GM23338 (cell line): ENCODE data around the gene CELSR3. TPM values are rescaled to one million over a fixed set of nuclear protein-coding genes. Genes with fewer than 3 reads are reported as not detected.

Source experiments
- ATAC-seq: fragments of 200-7000 bp; cut with Tn5 transposase; 3 replicates; pipeline ENCODE4 v1.9.1; 2020
- DNase-seq: peaks from one replicate; pipeline ENCODE4 v3.0.0-alpha.2; 2015; ENCODE audit warnings: low spot score
- H2AFZ ChIP-seq: fragments of 200-600 bp; sonication (generic); 2 replicates; pipeline ENCODE4 v1.8.0; 2016; ENCODE audit warnings: antibody characterized with exemption, mild to moderate bottlenecking, moderate library complexity
- H3F3A ChIP-seq: fragments of 200-600 bp; sonication (generic); replicated peaks from 2 replicates; pipeline ENCODE4 v1.8.0; 2017; ENCODE audit warnings: antibody characterized with exemption, mixed run types, low read depth
- H3K27ac ChIP-seq: fragments of 200-600 bp; sonication (generic); 2 replicates; pipeline ENCODE4 v1.6.1; 2016; ENCODE audit warnings: low read depth
- H3K27me3 ChIP-seq: fragments of 200-600 bp; sonication (generic); 2 replicates; pipeline ENCODE4 v1.8.0; 2016; ENCODE audit warnings: mild to moderate bottlenecking, mixed run types, moderate library complexity; ENCODE audit not compliant: insufficient read depth
- H3K36me3 ChIP-seq: fragments of 200-600 bp; sonication (generic); 2 replicates; pipeline ENCODE4 v1.8.0; 2016; ENCODE audit warnings: mild to moderate bottlenecking; ENCODE audit not compliant: insufficient read depth
- H3K4me1 ChIP-seq: fragments of 200-600 bp; sonication (generic); 2 replicates; pipeline ENCODE4 v1.8.0; 2016; ENCODE audit warnings: mild to moderate bottlenecking, moderate library complexity; ENCODE audit not compliant: insufficient read depth
- H3K4me2 ChIP-seq: fragments of 200-600 bp; sonication (generic); 2 replicates; pipeline ENCODE4 v1.7.1; 2017; ENCODE audit warnings: mixed run types
- H3K4me3 ChIP-seq: fragments of 200-600 bp; sonication (generic); 2 replicates; pipeline ENCODE4 v1.6.1; 2016; ENCODE audit warnings: mixed run types
- H3K79me2 ChIP-seq: fragments of 200-600 bp; sonication (generic); replicated peaks from 2 replicates; pipeline ENCODE4 v1.8.0; 2017; ENCODE audit warnings: mild to moderate bottlenecking; ENCODE audit not compliant: insufficient read depth
- H3K9me2 ChIP-seq: fragments of 200-600 bp; sonication (generic); 2 replicates; pipeline ENCODE4 v1.8.0; 2017; ENCODE audit not compliant: insufficient read depth
- H4K20me1 ChIP-seq: fragments of 200-600 bp; sonication (generic); replicated peaks from 2 replicates; pipeline ENCODE4 v1.8.0; 2017; ENCODE audit warnings: mild to moderate bottlenecking; ENCODE audit not compliant: insufficient read depth
- H3K27ac Mint-ChIP-seq: 2 replicates; pipeline ENCODE4 v1.8.0; 2020; ENCODE audit warnings: inconsistent platforms, mild to moderate bottlenecking, moderate library complexity, mixed read lengths
- H3K27me3 Mint-ChIP-seq: 3 replicates; pipeline ENCODE4 v1.8.0; 2022; ENCODE audit warnings: low read depth, mild to moderate bottlenecking, moderate library complexity, mixed read lengths, inconsistent platforms; ENCODE audit not compliant: insufficient read depth, poor library complexity
- H3K36me3 Mint-ChIP-seq: 3 replicates; pipeline ENCODE4 v1.8.0; 2021; ENCODE audit warnings: low read depth, mild to moderate bottlenecking, inconsistent platforms, moderate library complexity, mixed read lengths
- H3K4me1 Mint-ChIP-seq: 3 replicates; pipeline ENCODE4 v1.8.0; 2020; ENCODE audit warnings: mild to moderate bottlenecking, inconsistent platforms, mixed read lengths
- H3K4me3 Mint-ChIP-seq: 3 replicates; pipeline ENCODE4 v1.8.0; 2021; ENCODE audit warnings: moderate library complexity, mild to moderate bottlenecking, inconsistent platforms, mixed read lengths
- H3K9me3 Mint-ChIP-seq: 3 replicates; pipeline ENCODE4 v1.8.0; 2020; ENCODE audit warnings: moderate library complexity, mild to moderate bottlenecking, inconsistent platforms, mixed read lengths
- EZH2 ChIP-seq: fragments of 200-600 bp; sonication (generic); IDR thresholded peaks from one replicate; pipeline ENCODE4 v1.8.0; 2017; ENCODE audit warnings: antibody characterized with exemption, mild to moderate bottlenecking, low read depth; ENCODE audit not compliant: unreplicated experiment
- EZH2phosphoT487 ChIP-seq: fragments of 200-600 bp; sonication (generic); IDR thresholded peaks from one replicate; pipeline ENCODE4 v1.8.1; 2018; ENCODE audit warnings: antibody characterized with exemption; ENCODE audit not compliant: unreplicated experiment
- JUNB ChIP-seq: IDR thresholded peaks from one replicate; pipeline ENCODE4 v1.6.1; 2016; ENCODE audit warnings: antibody characterized with exemption; ENCODE audit not compliant: unreplicated experiment
- NANOG ChIP-seq: IDR thresholded peaks from 2 replicates; pipeline ENCODE4 v1.6.1; 2016; ENCODE audit warnings: antibody characterized with exemption, borderline replicate concordance
- POLR2AphosphoS5 ChIP-seq: IDR thresholded peaks from 2 replicates; pipeline ENCODE4 v1.6.1; 2016; ENCODE audit warnings: antibody characterized with exemption, low read depth
- STAT1 ChIP-seq: IDR thresholded peaks from one replicate; pipeline ENCODE4 v1.6.1; 2016; ENCODE audit warnings: antibody characterized with exemption; ENCODE audit not compliant: unreplicated experiment
- ZNF114 ChIP-seq: fragments of 250-450 bp; sonication (Bioruptor Pico); IDR thresholded peaks from 2 replicates; pipeline ENCODE4 v1.5.0; 2020; ENCODE audit warnings: mild to moderate bottlenecking, moderate library complexity
- ZNF331 ChIP-seq: fragments of 250-450 bp; sonication (Bioruptor Pico); IDR thresholded peaks from 2 replicates; pipeline ENCODE4 v1.5.0; 2020; ENCODE audit warnings: low read depth, mild to moderate bottlenecking, moderate library complexity
- polyA plus RNA-seq: library from polyadenylated mRNA; unstranded; fragments of >200 nt; fragmentation: Nextera tagmentation; extraction: Ambion mirVana; gene quantifications from 2 replicates; pipeline ENCODE4 v1.2.1, GENCODE V29; 2016
- total RNA-seq: library from RNA; depleted of rRNA; stranded (reverse); fragments of >200 nt; shearing (Covaris generic); gene quantifications from 2 replicates; pipeline ENCODE4 v1.2.3, GENCODE V29; 2014
- TF ChIP-seq, protein P1 (sequence below): IDR thresholded peaks from one replicate; pipeline ENCODE4 v1.6.1; 2018; ENCODE audit warnings: antibody characterized with exemption; ENCODE audit not compliant: unreplicated experiment
- TF ChIP-seq, protein P2 (sequence below), 2 experiments: fragments of 200-600 bp in 1 of 2; sonication (generic) in 1 of 2; conservative IDR thresholded peaks; 2 replicates each; pipeline versions ENCODE4 v1.5.1 to v1.6.1; 2016 to 2017; ENCODE audit warnings: antibody characterized with exemption in 2 of 2, low read depth in 2 of 2, mild to moderate bottlenecking in 2 of 2, moderate library complexity in 1 of 2
- TF ChIP-seq, protein P3 (sequence below): IDR thresholded peaks from 2 replicates; pipeline ENCODE4 v1.6.1; 2016; ENCODE audit warnings: antibody characterized with exemption

CELSR3 gene
- total and polyA plus RNA-seq, 2 experiments from 2014 or later: 7.5 to 33.3 TPM

DNA sequence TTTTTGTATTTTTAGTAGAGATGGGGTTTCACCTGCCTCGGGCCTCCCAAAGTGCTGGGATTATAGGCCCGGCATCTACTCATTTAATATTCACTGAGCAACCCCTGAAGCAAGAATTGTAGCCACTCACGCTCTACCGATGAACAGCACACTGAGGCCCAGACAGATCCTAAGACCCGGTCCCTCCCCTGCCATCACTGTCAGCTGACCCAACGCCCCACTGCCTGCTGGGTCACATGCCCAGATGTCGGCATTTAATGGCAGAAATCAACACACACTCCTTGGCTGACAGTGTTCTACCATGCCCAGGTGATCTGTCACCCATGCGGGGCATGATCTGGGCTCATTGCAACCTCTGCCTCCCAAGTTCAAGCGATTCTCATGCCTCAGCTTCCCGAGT is 37.9 kb downstream of the CELSR3 start (continued):
- TF ChIP-seq EZH2phosphoT487: no peak
- no peak for TF ChIP-seq JUNB
- TF ChIP-seq STAT1: no peak
- no peak for TF ChIP-seq ZNF114 (CRISPR knock-in tag)
- TF ChIP-seq, protein P1, sequence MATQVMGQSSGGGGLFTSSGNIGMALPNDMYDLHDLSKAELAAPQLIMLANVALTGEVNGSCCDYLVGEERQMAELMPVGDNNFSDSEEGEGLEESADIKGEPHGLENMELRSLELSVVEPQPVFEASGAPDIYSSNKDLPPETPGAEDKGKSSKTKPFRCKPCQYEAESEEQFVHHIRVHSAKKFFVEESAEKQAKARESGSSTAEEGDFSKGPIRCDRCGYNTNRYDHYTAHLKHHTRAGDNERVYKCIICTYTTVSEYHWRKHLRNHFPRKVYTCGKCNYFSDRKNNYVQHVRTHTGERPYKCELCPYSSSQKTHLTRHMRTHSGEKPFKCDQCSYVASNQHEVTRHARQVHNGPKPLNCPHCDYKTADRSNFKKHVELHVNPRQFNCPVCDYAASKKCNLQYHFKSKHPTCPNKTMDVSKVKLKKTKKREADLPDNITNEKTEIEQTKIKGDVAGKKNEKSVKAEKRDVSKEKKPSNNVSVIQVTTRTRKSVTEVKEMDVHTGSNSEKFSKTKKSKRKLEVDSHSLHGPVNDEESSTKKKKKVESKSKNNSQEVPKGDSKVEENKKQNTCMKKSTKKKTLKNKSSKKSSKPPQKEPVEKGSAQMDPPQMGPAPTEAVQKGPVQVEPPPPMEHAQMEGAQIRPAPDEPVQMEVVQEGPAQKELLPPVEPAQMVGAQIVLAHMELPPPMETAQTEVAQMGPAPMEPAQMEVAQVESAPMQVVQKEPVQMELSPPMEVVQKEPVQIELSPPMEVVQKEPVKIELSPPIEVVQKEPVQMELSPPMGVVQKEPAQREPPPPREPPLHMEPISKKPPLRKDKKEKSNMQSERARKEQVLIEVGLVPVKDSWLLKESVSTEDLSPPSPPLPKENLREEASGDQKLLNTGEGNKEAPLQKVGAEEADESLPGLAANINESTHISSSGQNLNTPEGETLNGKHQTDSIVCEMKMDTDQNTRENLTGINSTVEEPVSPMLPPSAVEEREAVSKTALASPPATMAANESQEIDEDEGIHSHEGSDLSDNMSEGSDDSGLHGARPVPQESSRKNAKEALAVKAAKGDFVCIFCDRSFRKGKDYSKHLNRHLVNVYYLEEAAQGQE: no peak
- TF ChIP-seq, protein P2, sequence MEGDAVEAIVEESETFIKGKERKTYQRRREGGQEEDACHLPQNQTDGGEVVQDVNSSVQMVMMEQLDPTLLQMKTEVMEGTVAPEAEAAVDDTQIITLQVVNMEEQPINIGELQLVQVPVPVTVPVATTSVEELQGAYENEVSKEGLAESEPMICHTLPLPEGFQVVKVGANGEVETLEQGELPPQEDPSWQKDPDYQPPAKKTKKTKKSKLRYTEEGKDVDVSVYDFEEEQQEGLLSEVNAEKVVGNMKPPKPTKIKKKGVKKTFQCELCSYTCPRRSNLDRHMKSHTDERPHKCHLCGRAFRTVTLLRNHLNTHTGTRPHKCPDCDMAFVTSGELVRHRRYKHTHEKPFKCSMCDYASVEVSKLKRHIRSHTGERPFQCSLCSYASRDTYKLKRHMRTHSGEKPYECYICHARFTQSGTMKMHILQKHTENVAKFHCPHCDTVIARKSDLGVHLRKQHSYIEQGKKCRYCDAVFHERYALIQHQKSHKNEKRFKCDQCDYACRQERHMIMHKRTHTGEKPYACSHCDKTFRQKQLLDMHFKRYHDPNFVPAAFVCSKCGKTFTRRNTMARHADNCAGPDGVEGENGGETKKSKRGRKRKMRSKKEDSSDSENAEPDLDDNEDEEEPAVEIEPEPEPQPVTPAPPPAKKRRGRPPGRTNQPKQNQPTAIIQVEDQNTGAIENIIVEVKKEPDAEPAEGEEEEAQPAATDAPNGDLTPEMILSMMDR (conservative IDR thresholded peaks at IDR 0.05; ENCODE audit: low read depth in 2 of 2): no peak
- TF ChIP-seq, protein P3, sequence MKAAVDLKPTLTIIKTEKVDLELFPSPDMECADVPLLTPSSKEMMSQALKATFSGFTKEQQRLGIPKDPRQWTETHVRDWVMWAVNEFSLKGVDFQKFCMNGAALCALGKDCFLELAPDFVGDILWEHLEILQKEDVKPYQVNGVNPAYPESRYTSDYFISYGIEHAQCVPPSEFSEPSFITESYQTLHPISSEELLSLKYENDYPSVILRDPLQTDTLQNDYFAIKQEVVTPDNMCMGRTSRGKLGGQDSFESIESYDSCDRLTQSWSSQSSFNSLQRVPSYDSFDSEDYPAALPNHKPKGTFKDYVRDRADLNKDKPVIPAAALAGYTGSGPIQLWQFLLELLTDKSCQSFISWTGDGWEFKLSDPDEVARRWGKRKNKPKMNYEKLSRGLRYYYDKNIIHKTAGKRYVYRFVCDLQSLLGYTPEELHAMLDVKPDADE: no peak

DNA sequence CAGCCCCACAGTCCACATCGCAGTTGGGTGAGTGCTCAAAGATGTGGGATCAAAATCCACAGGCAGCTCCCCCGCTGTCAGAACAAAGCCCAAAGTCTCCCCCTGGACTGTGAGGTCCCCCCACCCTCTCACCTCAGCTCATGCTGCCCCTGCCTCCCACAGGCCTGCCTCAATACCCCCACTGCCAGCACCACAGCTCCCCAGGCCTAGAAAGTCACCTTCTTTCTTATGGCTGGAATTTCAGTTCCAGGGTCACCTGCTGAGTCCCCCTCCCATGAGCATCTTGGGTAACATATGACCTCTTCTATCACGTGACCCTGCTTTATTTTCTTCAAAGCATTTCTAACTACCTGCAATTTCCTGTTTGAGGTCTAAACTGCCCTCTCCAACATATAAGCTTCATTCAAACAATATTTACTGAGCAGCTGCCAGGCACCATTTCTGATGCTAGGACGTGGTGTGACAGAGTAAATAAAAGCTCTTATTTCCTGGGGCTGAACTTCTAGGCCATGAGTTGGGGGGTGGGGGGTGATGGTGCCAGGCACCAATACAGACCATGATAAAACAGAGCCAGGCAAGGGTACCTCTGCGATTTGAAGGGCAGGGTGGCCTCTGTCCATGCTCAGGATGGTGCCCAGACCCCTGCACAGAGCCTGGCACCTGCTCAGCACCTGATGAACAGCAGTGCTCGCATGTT is 38.7 kb downstream of the CELSR3 start:
- H4K20me1 ChIP-seq: no peaks in the 10 kb centered on the region; the same call in 1 of the 2 replicates
- peak overlapping the region; percentile 51 for H3K27ac ChIP-seq
- H3K4me2 ChIP-seq: no peak overlapping the region; the same call in 1 of the 2 replicates
- H2AFZ ChIP-seq: no peak overlapping the region
- Mint-ChIP-seq H3K4me1 (peaks cover 15% of the 10 kb centered on the region; the same call in 2 of the 3 replicates), H3K27me3 (peaks cover 7% of the 10 kb centered on the region), H3K36me3 (peaks cover 48% of the 10 kb centered on the region), H3K4me3 (no peak overlapping the region), H3K27ac (no peak overlapping the region; the same call in 1 of the 2 replicates), H3K9me3 (no peaks in the 10 kb centered on the region)
- DNase-seq (peak; percentile 46), ATAC-seq (no peak)
- H3K9me2 ChIP-seq: no peaks in the 10 kb centered on the region
- H3F3A ChIP-seq: peaks cover 5% of the 10 kb centered on the region; the same call in 1 of the 2 replicates
- H3K36me3 ChIP-seq: peaks cover 7% of the 10 kb centered on the region; the same call in 1 of the 2 replicates
- H3K79me2 ChIP-seq: no peaks in the 10 kb centered on the region
- H3K27me3 ChIP-seq: no peaks in the 10 kb centered on the region
- no peak overlapping the region for H3K4me3 ChIP-seq
- H3K4me1 ChIP-seq: 0 out of 2 replicates have a peak, but pooled peaks cover 3% of the 10 kb centered on the region
- TF ChIP-seq EZH2phosphoT487 (no peak), NANOG (no peak), JUNB (no peak), ZNF114 (CRISPR knock-in tag) (no peak), EZH2 (no peak), ZNF331 (CRISPR knock-in tag) (no peak), POLR2AphosphoS5 (no peak), STAT1 (no peak)
- TF ChIP-seq, protein P3: no peak
- TF ChIP-seq, protein P1: no peak
- TF ChIP-seq, protein P2 (conservative IDR thresholded peaks at IDR 0.05; ENCODE audit: low read depth in 2 of 2): no peak
